Neural cell (in vitro differentiated cells): ENCODE measurements around the gene CACNA1D. TPM values are rescaled to one million over a fixed set of nuclear protein-coding genes. Genes with fewer than 3 reads are reported as not detected.

Experiments used
- H2AFZ ChIP-seq: fragments of 200-600, 300-800 bp; sonication (generic), shearing (Covaris generic); 2 replicates; pipeline ENCODE4 v1.6.0; 2014; ENCODE audit warnings: low read depth, mild to moderate bottlenecking, antibody characterized with exemption, low read length, moderate library complexity
- H3F3A ChIP-seq: fragments of 200-600 bp; shearing (Covaris generic); 2 replicates; pipeline ENCODE4 v1.6.1; 2016; ENCODE audit warnings: mild to moderate bottlenecking, moderate library complexity, mixed read lengths, antibody characterized with exemption, low read length; ENCODE audit not compliant: insufficient read depth, poor library complexity, severe bottlenecking
- H3K27ac ChIP-seq: fragments of 200-600, 300-800 bp; sonication (generic), shearing (Covaris generic); 2 replicates; pipeline ENCODE4 v1.5.1; 2014; ENCODE audit warnings: mild to moderate bottlenecking, low read length, moderate library complexity
- H3K27me3 ChIP-seq: fragments of 300-800, 200-600 bp; sonication (generic), shearing (Covaris generic); 2 replicates; pipeline ENCODE4 v1.6.0; 2014; ENCODE audit warnings: mild to moderate bottlenecking, low read depth, low read length, moderate library complexity; ENCODE audit not compliant: insufficient read depth
- H3K36me3 ChIP-seq: fragments of 300-800, 200-600 bp; sonication (generic), shearing (Covaris generic); 2 replicates; pipeline ENCODE4 v1.5.1; 2014; ENCODE audit warnings: mild to moderate bottlenecking, antibody characterized with exemption, low read length, moderate library complexity; ENCODE audit not compliant: insufficient read depth
- H3K4me2 ChIP-seq: fragments of 300-800, 200-600 bp; sonication (generic), shearing (Covaris generic); 2 replicates; pipeline ENCODE4 v1.6.0; 2014; ENCODE audit warnings: mild to moderate bottlenecking, low read length
- H3K4me3 ChIP-seq: fragments of 300-800, 200-600 bp; sonication (generic), shearing (Covaris generic); 2 replicates; pipeline ENCODE4 v1.5.1; 2014; ENCODE audit warnings: mild to moderate bottlenecking, low read length, moderate library complexity
- H3K79me2 ChIP-seq: fragments of 200-600 bp; shearing (Covaris generic); replicated peaks from 2 replicates; pipeline ENCODE4 v1.6.0; 2014; ENCODE audit warnings: mild to moderate bottlenecking, low read length, moderate library complexity; ENCODE audit not compliant: insufficient read depth
- H3K9ac ChIP-seq: fragments of 300-800, 200-600 bp; sonication (generic), shearing (Covaris generic); 2 replicates; pipeline ENCODE4 v1.6.1; 2016; ENCODE audit warnings: mild to moderate bottlenecking, low read length, mixed read lengths
- H3K9me2 ChIP-seq: fragments of 200-600 bp; shearing (Covaris generic); 2 replicates; pipeline ENCODE4 v1.6.1; 2016; ENCODE audit warnings: mild to moderate bottlenecking, low read length, mixed read lengths; ENCODE audit not compliant: insufficient read depth
- H3K9me3 ChIP-seq: fragments of 200-600, 300-800 bp; sonication (generic), shearing (Covaris generic); 2 replicates; pipeline ENCODE4 v1.6.1; 2016; ENCODE audit warnings: mild to moderate bottlenecking, mixed run types, low read length, moderate library complexity, mixed read lengths
- H4K20me1 ChIP-seq: fragments of 200-600 bp; shearing (Covaris generic); 2 replicates; pipeline ENCODE4 v1.6.1; 2016; ENCODE audit warnings: mild to moderate bottlenecking, mixed run types; ENCODE audit not compliant: insufficient read depth
- EP300 ChIP-seq: fragments of 450-650 bp; conservative IDR thresholded peaks from 2 replicates; pipeline ENCODE4 v1.6.1; 2014; ENCODE audit warnings: antibody characterized with exemption, mild to moderate bottlenecking, moderate library complexity; ENCODE audit not compliant: poor library complexity, severe bottlenecking
- EZH2 ChIP-seq: fragments of 200-600, 300-800 bp; shearing (Covaris generic), sonication (generic); IDR thresholded peaks from 2 replicates; pipeline ENCODE4 v1.6.1; 2014; ENCODE audit warnings: antibody characterized with exemption, low read length, borderline replicate concordance, mild to moderate bottlenecking; ENCODE audit not compliant: insufficient read depth, poor library complexity, severe bottlenecking
- MXI1 ChIP-seq: fragments of 450-650 bp; conservative IDR thresholded peaks from 2 replicates; pipeline ENCODE4 v1.6.1; 2014; ENCODE audit warnings: antibody characterized with exemption, mild to moderate bottlenecking; ENCODE audit not compliant: poor library complexity, severe bottlenecking
- POLR2AphosphoS5 ChIP-seq: IDR thresholded peaks from 2 replicates; pipeline ENCODE4 v1.6.1; 2012
- RAD21 ChIP-seq: fragments of 450-650 bp; conservative IDR thresholded peaks from 2 replicates; pipeline ENCODE4 v1.6.1; 2014; ENCODE audit warnings: antibody characterized with exemption, mild to moderate bottlenecking, moderate library complexity
- SMC3 ChIP-seq: fragments of 450-650 bp; conservative IDR thresholded peaks from 2 replicates; pipeline ENCODE4 v1.6.1; 2014; ENCODE audit warnings: antibody characterized with exemption, mild to moderate bottlenecking, moderate library complexity; ENCODE audit not compliant: poor library complexity
- TAF1 ChIP-seq: IDR thresholded peaks from 2 replicates; pipeline ENCODE4 v1.6.1; 2012; ENCODE audit warnings: low read depth
- polyA plus RNA-seq: library from polyadenylated mRNA; depleted of rRNA; stranded (reverse); fragments of >200 nt; gene quantifications from 2 replicates; pipeline ENCODE4 v1.2.3, GENCODE V29; 2014
- TF ChIP-seq, protein P1 (sequence below): IDR thresholded peaks from 2 replicates; pipeline ENCODE4 v1.6.1; 2012; ENCODE audit warnings: borderline replicate concordance
- TF ChIP-seq, protein P2 (sequence below): fragments of 450-650 bp; IDR thresholded peaks from 2 replicates; pipeline ENCODE4 v1.5.1; 2014; ENCODE audit warnings: antibody characterized with exemption, mild to moderate bottlenecking, moderate library complexity; ENCODE audit not compliant: poor library complexity, severe bottlenecking

CACNA1D gene
- polyA plus RNA-seq, 1 donor from 2014 or later, result 22.5 TPM

GRCh38 chr3:53749448-53749847 lies 255.0 kb downstream of the CACNA1D start:
- H3K4me3 ChIP-seq, result no peak overlapping the region
- no peaks in the 10 kb centered on the region for H3K27me3 ChIP-seq
- H3K9me2 ChIP-seq, result no peaks in the 10 kb centered on the region
- no peaks in the 10 kb centered on the region for H3K9me3 ChIP-seq
- no peaks in the 10 kb centered on the region for H4K20me1 ChIP-seq
- no peak overlapping the region for H3K9ac ChIP-seq
- H3K4me2 ChIP-seq, result no peak overlapping the region
- H3K79me2 ChIP-seq, result no peaks in the 10 kb centered on the region
- H3K36me3 ChIP-seq, result no peaks in the 10 kb centered on the region
- no peaks in the 10 kb centered on the region for H3F3A ChIP-seq
- no peak overlapping the region for H3K27ac ChIP-seq
- H2AFZ ChIP-seq, result no peak overlapping the region
- no peak for TF ChIP-seq EZH2
- no peak for TF ChIP-seq RAD21
- no peak for TF ChIP-seq POLR2AphosphoS5

- Histone ChIP-seq H3K36me3 (no peaks in the 10 kb centered on the region), H4K20me1 (no peaks in the 10 kb centered on the region), H3K27ac (no peak overlapping the region), H3K9ac (no peak overlapping the region), H3K79me2 (no peaks in the 10 kb centered on the region), H3F3A (no peaks in the 10 kb centered on the region), H2AFZ (no peak overlapping the region), H3K4me2 (no peak overlapping the region), H3K9me2 (no peaks in the 10 kb centered on the region), H3K27me3 (no peaks in the 10 kb centered on the region), H3K9me3 (no peaks in the 10 kb centered on the region), H3K4me3 (no peak overlapping the region)
- TF ChIP-seq MXI1 (no peak), POLR2AphosphoS5 (no peak), TAF1 (no peak), EZH2 (no peak), RAD21 (no peak), EP300 (no peak), SMC3 (no peak)
- TF ChIP-seq, protein P1, sequence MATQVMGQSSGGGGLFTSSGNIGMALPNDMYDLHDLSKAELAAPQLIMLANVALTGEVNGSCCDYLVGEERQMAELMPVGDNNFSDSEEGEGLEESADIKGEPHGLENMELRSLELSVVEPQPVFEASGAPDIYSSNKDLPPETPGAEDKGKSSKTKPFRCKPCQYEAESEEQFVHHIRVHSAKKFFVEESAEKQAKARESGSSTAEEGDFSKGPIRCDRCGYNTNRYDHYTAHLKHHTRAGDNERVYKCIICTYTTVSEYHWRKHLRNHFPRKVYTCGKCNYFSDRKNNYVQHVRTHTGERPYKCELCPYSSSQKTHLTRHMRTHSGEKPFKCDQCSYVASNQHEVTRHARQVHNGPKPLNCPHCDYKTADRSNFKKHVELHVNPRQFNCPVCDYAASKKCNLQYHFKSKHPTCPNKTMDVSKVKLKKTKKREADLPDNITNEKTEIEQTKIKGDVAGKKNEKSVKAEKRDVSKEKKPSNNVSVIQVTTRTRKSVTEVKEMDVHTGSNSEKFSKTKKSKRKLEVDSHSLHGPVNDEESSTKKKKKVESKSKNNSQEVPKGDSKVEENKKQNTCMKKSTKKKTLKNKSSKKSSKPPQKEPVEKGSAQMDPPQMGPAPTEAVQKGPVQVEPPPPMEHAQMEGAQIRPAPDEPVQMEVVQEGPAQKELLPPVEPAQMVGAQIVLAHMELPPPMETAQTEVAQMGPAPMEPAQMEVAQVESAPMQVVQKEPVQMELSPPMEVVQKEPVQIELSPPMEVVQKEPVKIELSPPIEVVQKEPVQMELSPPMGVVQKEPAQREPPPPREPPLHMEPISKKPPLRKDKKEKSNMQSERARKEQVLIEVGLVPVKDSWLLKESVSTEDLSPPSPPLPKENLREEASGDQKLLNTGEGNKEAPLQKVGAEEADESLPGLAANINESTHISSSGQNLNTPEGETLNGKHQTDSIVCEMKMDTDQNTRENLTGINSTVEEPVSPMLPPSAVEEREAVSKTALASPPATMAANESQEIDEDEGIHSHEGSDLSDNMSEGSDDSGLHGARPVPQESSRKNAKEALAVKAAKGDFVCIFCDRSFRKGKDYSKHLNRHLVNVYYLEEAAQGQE, result no peak
- TF ChIP-seq, protein P2, sequence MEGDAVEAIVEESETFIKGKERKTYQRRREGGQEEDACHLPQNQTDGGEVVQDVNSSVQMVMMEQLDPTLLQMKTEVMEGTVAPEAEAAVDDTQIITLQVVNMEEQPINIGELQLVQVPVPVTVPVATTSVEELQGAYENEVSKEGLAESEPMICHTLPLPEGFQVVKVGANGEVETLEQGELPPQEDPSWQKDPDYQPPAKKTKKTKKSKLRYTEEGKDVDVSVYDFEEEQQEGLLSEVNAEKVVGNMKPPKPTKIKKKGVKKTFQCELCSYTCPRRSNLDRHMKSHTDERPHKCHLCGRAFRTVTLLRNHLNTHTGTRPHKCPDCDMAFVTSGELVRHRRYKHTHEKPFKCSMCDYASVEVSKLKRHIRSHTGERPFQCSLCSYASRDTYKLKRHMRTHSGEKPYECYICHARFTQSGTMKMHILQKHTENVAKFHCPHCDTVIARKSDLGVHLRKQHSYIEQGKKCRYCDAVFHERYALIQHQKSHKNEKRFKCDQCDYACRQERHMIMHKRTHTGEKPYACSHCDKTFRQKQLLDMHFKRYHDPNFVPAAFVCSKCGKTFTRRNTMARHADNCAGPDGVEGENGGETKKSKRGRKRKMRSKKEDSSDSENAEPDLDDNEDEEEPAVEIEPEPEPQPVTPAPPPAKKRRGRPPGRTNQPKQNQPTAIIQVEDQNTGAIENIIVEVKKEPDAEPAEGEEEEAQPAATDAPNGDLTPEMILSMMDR, result no peak
Measured at GRCh38 chr3:53750253-53751210, 256.1 kb downstream of the CACNA1D start.
